Caco-2 (cell line): Measurements from ENCODE around the gene GPR87. TPM values are rescaled to one million over a fixed set of nuclear protein-coding genes. Genes with fewer than 3 reads are reported as not detected.

Experiments used
- BruUV-seq: library from RNA; stranded (reverse); fragments of 400-500 nt; replicated peaks from 2 replicates; lab custom pipeline; 2021; lab: Mats Ljungman, UMichigan
- CTCF ChIA-PET: fragments of 300-600 bp; sonication (Branson Sonifier 250); formaldehyde crosslinking; loops from one replicate; lab custom pipeline; 2022; ENCODE audit warnings: antibody characterized with exemption; lab: Charles Lee
- POLR2A ChIA-PET: fragments of 300-600 bp; sonication (Branson Sonifier 250); formaldehyde crosslinking; loops from one replicate; lab custom pipeline; 2022; ENCODE audit warnings: antibody characterized with exemption; lab: Charles Lee
- DNase-seq, 2 experiments: peaks; one replicate each; pipeline versions ENCODE4 v3.0.0 to v3.0.0-alpha.2; 2020 to 2022
- H3K27me3 ChIP-seq: replicated peaks from 2 replicates; pipeline ENCODE4 v1.6.0; 2011; ENCODE audit warnings: low read length; ENCODE audit not compliant: control insufficient read depth, insufficient read depth
- H3K36me3 ChIP-seq: 2 replicates; pipeline ENCODE4 v1.5.1; 2011; ENCODE audit warnings: low read length; ENCODE audit not compliant: control insufficient read depth, insufficient read depth
- H3K4me1 ChIP-seq: fragments of 250-450 bp; sonication (Bioruptor Pico); 2 replicates; pipeline ENCODE4 v1.5.1; 2020; ENCODE audit warnings: mild to moderate bottlenecking
- H3K4me3 ChIP-seq: 2 replicates; pipeline ENCODE4 v1.5.1; 2011; ENCODE audit warnings: low read depth, mild to moderate bottlenecking, control low read depth, low read length
- H3K9me3 ChIP-seq: fragments of 250-450 bp; sonication (Bioruptor Pico); 2 replicates; pipeline ENCODE4 v1.5.1; 2020; ENCODE audit warnings: mild to moderate bottlenecking, moderate library complexity
- H3K27ac Mint-ChIP-seq: one replicate; pipeline ENCODE4 v1.8.0; 2022; ENCODE audit warnings: mixed read lengths; ENCODE audit not compliant: unreplicated experiment
- H3K27me3 Mint-ChIP-seq: one replicate; pipeline ENCODE4 v1.8.0; 2022; ENCODE audit warnings: mixed read lengths; ENCODE audit not compliant: insufficient read depth, unreplicated experiment
- H3K36me3 Mint-ChIP-seq: one replicate; pipeline ENCODE4 v1.8.0; 2022; ENCODE audit warnings: mild to moderate bottlenecking, mixed read lengths; ENCODE audit not compliant: insufficient read depth, unreplicated experiment
- H3K4me1 Mint-ChIP-seq: one replicate; pipeline ENCODE4 v1.8.0; 2022; ENCODE audit warnings: low read depth, mixed read lengths; ENCODE audit not compliant: unreplicated experiment
- H3K4me3 Mint-ChIP-seq: one replicate; pipeline ENCODE4 v1.8.0; 2022; ENCODE audit warnings: mild to moderate bottlenecking, moderate library complexity, mixed read lengths; ENCODE audit not compliant: unreplicated experiment
- H3K9me3 Mint-ChIP-seq: one replicate; pipeline ENCODE4 v1.8.0; 2022; ENCODE audit warnings: mixed read lengths; ENCODE audit not compliant: unreplicated experiment
- intact Hi-C: fragments of 100-400 bp; cut with micrococcal nuclease; formaldehyde crosslinking; loops from one replicate; pipeline ENCODE4 v1.10.0; 2022; ENCODE audit not compliant: unreplicated experiment
- total RNA-seq: library from RNA; stranded (reverse); gene quantifications from 2 replicates; pipeline ENCODE4 v1.2.3, GENCODE V29; 2022
- TF ChIP-seq, protein P1 (sequence below), 2 experiments: fragments of 200-600 bp in 1 of 2; IDR thresholded peaks; 1 replicate in 1 of 2; 2 replicates in 1 of 2; pipeline versions ENCODE4 v1.5.1 to v1.8.0; 2011 to 2022; ENCODE audit warnings: antibody characterized with exemption in 1 of 2, control low read depth in 1 of 2, inconsistent platforms in 1 of 2, low read depth in 1 of 2, low read length in 1 of 2, mild to moderate bottlenecking in 1 of 2, moderate library complexity in 1 of 2; ENCODE audit not compliant: insufficient read depth in 1 of 2, severe bottlenecking in 1 of 2, unreplicated experiment in 1 of 2

Gene GPR87
- total RNA-seq, 1 experiment from 2014 or later: 0.18 TPM

DNA sequence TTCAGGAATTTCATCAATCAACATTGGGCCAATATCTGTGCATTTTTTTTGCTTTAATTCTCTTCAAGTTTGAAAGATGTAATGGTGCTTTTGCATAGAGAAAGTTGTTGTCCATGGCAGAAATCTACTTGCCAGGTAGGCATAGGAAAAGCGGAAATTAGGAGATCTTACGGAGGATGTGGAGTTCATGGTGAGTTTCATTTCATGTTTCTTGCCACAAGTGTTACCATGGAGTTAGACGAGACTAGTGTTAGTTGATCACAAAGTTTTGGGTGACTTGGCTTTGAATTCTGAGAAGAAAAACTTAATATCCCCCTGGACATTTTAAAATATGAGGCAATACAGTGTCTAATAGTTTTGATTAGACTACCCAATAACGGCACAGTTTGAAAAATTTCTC is 13.8 kb upstream of the GPR87 start:
- H3K27ac Mint-ChIP-seq: no peak overlapping the region
- BruUV-seq: no TSS peak
- H3K27me3 ChIP-seq: no peaks in the 10 kb centered on the region
- DNase-seq: no peak
- H3K4me1 Mint-ChIP-seq: no peaks in the 10 kb centered on the region
- POLR2A ChIA-PET: no interaction called here
- H3K9me3 ChIP-seq: no peaks in the 10 kb centered on the region
- no peaks in the 10 kb centered on the region for H3K9me3 Mint-ChIP-seq
- TF ChIP-seq, protein P1, sequence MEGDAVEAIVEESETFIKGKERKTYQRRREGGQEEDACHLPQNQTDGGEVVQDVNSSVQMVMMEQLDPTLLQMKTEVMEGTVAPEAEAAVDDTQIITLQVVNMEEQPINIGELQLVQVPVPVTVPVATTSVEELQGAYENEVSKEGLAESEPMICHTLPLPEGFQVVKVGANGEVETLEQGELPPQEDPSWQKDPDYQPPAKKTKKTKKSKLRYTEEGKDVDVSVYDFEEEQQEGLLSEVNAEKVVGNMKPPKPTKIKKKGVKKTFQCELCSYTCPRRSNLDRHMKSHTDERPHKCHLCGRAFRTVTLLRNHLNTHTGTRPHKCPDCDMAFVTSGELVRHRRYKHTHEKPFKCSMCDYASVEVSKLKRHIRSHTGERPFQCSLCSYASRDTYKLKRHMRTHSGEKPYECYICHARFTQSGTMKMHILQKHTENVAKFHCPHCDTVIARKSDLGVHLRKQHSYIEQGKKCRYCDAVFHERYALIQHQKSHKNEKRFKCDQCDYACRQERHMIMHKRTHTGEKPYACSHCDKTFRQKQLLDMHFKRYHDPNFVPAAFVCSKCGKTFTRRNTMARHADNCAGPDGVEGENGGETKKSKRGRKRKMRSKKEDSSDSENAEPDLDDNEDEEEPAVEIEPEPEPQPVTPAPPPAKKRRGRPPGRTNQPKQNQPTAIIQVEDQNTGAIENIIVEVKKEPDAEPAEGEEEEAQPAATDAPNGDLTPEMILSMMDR (IDR thresholded peaks at IDR 0.05; ENCODE audit: insufficient read depth in 1 of 2, low read depth in 1 of 2, low read length in 1 of 2, severe bottlenecking in 1 of 2, unreplicated experiment in 1 of 2): no peak
- no peaks in the 10 kb centered on the region for H3K4me1 ChIP-seq
- H3K36me3 Mint-ChIP-seq: peaks cover 7% of the 10 kb centered on the region
- no peaks in the 10 kb centered on the region for H3K27me3 Mint-ChIP-seq
- H3K4me3 ChIP-seq: no peak overlapping the region
- intact Hi-C loops: no loop called here
- CTCF ChIA-PET: no interaction called here
- H3K4me3 Mint-ChIP-seq: no peak overlapping the region
- no peaks in the 10 kb centered on the region for H3K36me3 ChIP-seq

DNA sequence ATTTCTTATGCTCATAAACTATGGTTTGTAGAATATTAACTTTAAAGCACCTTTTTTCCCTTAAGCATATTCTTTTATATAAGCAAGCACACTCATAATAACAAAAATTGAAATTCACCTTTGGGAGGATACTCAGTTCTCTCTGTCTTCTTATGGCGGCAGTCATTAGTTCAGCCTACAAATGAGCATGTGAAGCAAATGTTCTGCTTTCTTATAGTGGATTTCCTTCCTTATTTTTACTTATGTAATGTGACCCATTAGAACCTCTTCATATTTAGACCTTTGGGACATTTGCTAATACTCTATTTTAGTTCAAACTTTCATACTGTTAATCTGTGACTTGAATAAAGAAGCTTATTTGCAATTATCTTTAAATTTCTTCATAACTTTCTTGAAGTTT is 12.7 kb upstream of the GPR87 start, which contains the start of gene P2RY13:
P2RY13 (minus strand) TSS at position 187 of the 400 bp plus-strand sequence; CDS start at position 166, 21 bp downstream.
- no TSS peak for BruUV-seq
- no peaks in the 10 kb centered on the region for H3K4me1 ChIP-seq
- CTCF ChIA-PET: no interaction called here
- no peak within 1 kb of the TSS for H3K27ac Mint-ChIP-seq
- POLR2A ChIA-PET: no interaction called here
- no peaks in the 10 kb centered on the region for H3K9me3 Mint-ChIP-seq
- H3K36me3 ChIP-seq: no peaks in the 10 kb centered on the region
- H3K4me3 Mint-ChIP-seq: no peak within 1 kb of the TSS
- no peaks in the 10 kb centered on the region for H3K4me1 Mint-ChIP-seq
- H3K4me3 ChIP-seq: no peak within 1 kb of the TSS
- intact Hi-C loops: no loop called here
- TF ChIP-seq, protein P1 (IDR thresholded peaks at IDR 0.05; ENCODE audit: insufficient read depth in 1 of 2, low read depth in 1 of 2, low read length in 1 of 2, severe bottlenecking in 1 of 2, unreplicated experiment in 1 of 2): no peak
- H3K36me3 Mint-ChIP-seq: peaks cover 7% of the 10 kb centered on the region
- no peak for DNase-seq
- H3K27me3 Mint-ChIP-seq: no peaks in the 10 kb centered on the region
- H3K27me3 ChIP-seq: no peaks in the 10 kb centered on the region
- H3K9me3 ChIP-seq: no peaks in the 10 kb centered on the region

DNA sequence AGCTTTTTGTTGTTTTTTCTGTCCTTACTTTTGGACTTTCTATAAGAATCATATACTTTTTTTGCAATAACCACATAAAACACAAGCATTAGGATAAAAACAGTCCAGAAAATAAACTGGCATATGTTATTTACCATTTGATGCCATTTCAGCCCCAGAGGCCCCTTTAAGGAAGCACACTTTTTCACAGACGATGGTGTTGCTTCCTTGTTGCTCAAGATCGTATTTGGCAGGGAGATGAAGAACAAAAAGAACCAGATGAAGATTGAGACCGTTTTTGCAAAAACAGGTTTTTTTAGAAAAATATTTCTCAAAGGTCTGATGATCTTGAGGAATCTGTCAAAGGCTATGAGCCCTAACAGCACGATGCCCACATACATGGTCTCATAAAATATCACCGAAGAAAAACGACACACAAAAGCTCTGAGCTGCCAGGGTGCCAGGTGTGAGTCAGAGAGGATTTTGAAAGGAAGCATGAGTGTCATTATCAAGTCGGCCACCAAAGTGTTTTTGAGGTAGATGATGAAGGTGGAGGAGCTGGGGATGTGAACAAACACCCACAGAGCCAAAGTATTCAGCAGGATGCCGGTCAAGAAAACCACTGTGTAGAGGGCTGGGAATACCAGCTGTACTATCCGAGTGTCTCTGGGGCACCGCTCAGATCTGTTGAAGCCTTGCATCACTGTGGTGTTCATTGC is 11.8 kb upstream of the GPR87 start:
- Histone ChIP-seq H3K4me1 (no peaks in the 10 kb centered on the region), H3K9me3 (no peaks in the 10 kb centered on the region), H3K36me3 (no peaks in the 10 kb centered on the region), H3K27me3 (no peaks in the 10 kb centered on the region), H3K4me3 (no peak overlapping the region)
- H3K27ac Mint-ChIP-seq: no peak overlapping the region
- DNase-seq: no peak
- no TSS peak for BruUV-seq
- ChIA-PET CTCF (interaction anchor here (0.7 kb wide), 1 partner anchor 11 kb away, joined by 4 read pairs; no protein-coding TSS in a partner anchor), POLR2A (no interaction called here)
- H3K4me3 Mint-ChIP-seq: no peak overlapping the region
- H3K36me3 Mint-ChIP-seq: peaks cover 7% of the 10 kb centered on the region
- no peaks in the 10 kb centered on the region for H3K27me3 Mint-ChIP-seq
- no peaks in the 10 kb centered on the region for H3K9me3 Mint-ChIP-seq
- TF ChIP-seq, protein P1 (IDR thresholded peaks at IDR 0.05; ENCODE audit: insufficient read depth in 1 of 2, low read depth in 1 of 2, low read length in 1 of 2, severe bottlenecking in 1 of 2, unreplicated experiment in 1 of 2): no peak
- intact Hi-C loops: no loop called here
- H3K4me1 Mint-ChIP-seq: no peaks in the 10 kb centered on the region
